Osteoblast (primary cell): ENCODE data around the gene RRP15. TPM values are rescaled to one million over a fixed set of nuclear protein-coding genes. Genes with fewer than 3 reads are reported as not detected.
A peak's percentile ranks its signal among the peaks of the same experiment; 100 is the strongest.

Experiments used
- DNase-seq: peaks from one replicate; pipeline ENCODE4 v3.0.0; 2011; ENCODE audit warnings: low spot score, mixed read lengths; ENCODE audit not compliant: insufficient read length; ENCODE audit errors: missing footprints
- H2AFZ ChIP-seq: 2 replicates; pipeline ENCODE4 v1.6.0; 2011; ENCODE audit warnings: mild to moderate bottlenecking, low read length
- H3K27ac ChIP-seq: 2 replicates; pipeline ENCODE4 v1.5.1; 2011; ENCODE audit warnings: mild to moderate bottlenecking, low read depth, low read length, moderate library complexity
- H3K27me3 ChIP-seq: 2 replicates; pipeline ENCODE4 v1.6.0; 2012; ENCODE audit warnings: mild to moderate bottlenecking, control low read depth, inconsistent platforms, low read length, moderate library complexity; ENCODE audit not compliant: insufficient read depth
- H3K36me3 ChIP-seq: 2 replicates; pipeline ENCODE4 v1.5.1; 2011; ENCODE audit warnings: mild to moderate bottlenecking, low read length, control low read depth, moderate library complexity; ENCODE audit not compliant: insufficient read depth
- H3K4me1 ChIP-seq: 2 replicates; pipeline ENCODE4 v1.5.1; 2011; ENCODE audit warnings: mild to moderate bottlenecking, low read length, control low read depth, moderate library complexity; ENCODE audit not compliant: insufficient read depth
- H3K4me2 ChIP-seq: 2 replicates; pipeline ENCODE4 v1.6.0; 2011; ENCODE audit warnings: mild to moderate bottlenecking, low read length; ENCODE audit not compliant: insufficient read depth
- H3K4me3 ChIP-seq: fragments of 200-600 bp; sonication (generic); 3 replicates; pipeline ENCODE4 v1.5.1; 2012; ENCODE audit warnings: mild to moderate bottlenecking, low read length, inconsistent platforms; ENCODE audit not compliant: insufficient read depth
- H3K79me2 ChIP-seq: 2 replicates; pipeline ENCODE4 v1.6.0; 2012; ENCODE audit warnings: mild to moderate bottlenecking, low read length, control low read depth, inconsistent platforms; ENCODE audit not compliant: insufficient read depth
- H3K9me3 ChIP-seq: 2 replicates; pipeline ENCODE4 v1.5.1; 2011; ENCODE audit warnings: low read depth, low read length, control low read depth
- H4K20me1 ChIP-seq: 2 replicates; pipeline ENCODE4 v1.6.0; 2012; ENCODE audit warnings: mild to moderate bottlenecking, low read length, control low read depth; ENCODE audit not compliant: insufficient read depth
- CTCF ChIP-seq: IDR thresholded peaks from 2 replicates; pipeline ENCODE4 v1.5.1; 2011; ENCODE audit warnings: mild to moderate bottlenecking, low read depth, low read length, moderate library complexity; ENCODE audit errors: extremely low read depth
- total RNA-seq: library from RNA; depleted of rRNA; stranded (reverse); fragments of >200 nt; gene quantifications from 2 replicates; pipeline ENCODE4 v1.2.3, GENCODE V29; 2012

RRP15 gene
- total RNA-seq, 1 donor, result 10.9 TPM

- TF ChIP-seq CTCF, result no peak
- no peaks in the 10 kb centered on the region for H4K20me1 ChIP-seq
- H3K27ac ChIP-seq, result no peak overlapping the region
- no peak overlapping the region for H3K4me2 ChIP-seq
- H2AFZ ChIP-seq, result no peak overlapping the region
- peaks cover 4% of the 10 kb centered on the region for H3K4me1 ChIP-seq
- H3K79me2 ChIP-seq, result peaks cover 59% of the 10 kb centered on the region
- no peaks in the 10 kb centered on the region for H3K27me3 ChIP-seq
- H3K36me3 ChIP-seq, result no peaks in the 10 kb centered on the region
- H3K9me3 ChIP-seq, result no peaks in the 10 kb centered on the region
- H3K4me3 ChIP-seq, result no peak overlapping the region
- no peak for DNase-seq
Observed at GRCh38 chr1:218292515-218292914, 7.4 kb downstream of the RRP15 start.

GRCh38 chr1:218294546-218294945 lies 9.5 kb downstream of the RRP15 start:
- H3K27me3 ChIP-seq, result no peaks in the 10 kb centered on the region
- no peak overlapping the region for H3K4me2 ChIP-seq
- no peak overlapping the region for H3K27ac ChIP-seq
- H3K79me2 ChIP-seq, result peaks cover 44% of the 10 kb centered on the region
- H3K4me3 ChIP-seq, result no peak overlapping the region
- H3K36me3 ChIP-seq, result no peaks in the 10 kb centered on the region
- TF ChIP-seq CTCF, result no peak
- no peaks in the 10 kb centered on the region for H4K20me1 ChIP-seq
- H3K9me3 ChIP-seq, result no peaks in the 10 kb centered on the region
- DNase-seq, result no peak
- H2AFZ ChIP-seq, result no peak overlapping the region
- peaks cover 22% of the 10 kb centered on the region for H3K4me1 ChIP-seq

- Histone ChIP-seq H3K79me2 (peaks cover 37% of the 10 kb centered on the region), H3K9me3 (no peaks in the 10 kb centered on the region), H4K20me1 (no peaks in the 10 kb centered on the region), H3K36me3 (no peaks in the 10 kb centered on the region), H3K4me2 (no peak overlapping the region), H2AFZ (no peak overlapping the region), H3K4me3 (no peak overlapping the region), H3K4me1 (peaks cover 24% of the 10 kb centered on the region), H3K27me3 (no peaks in the 10 kb centered on the region), H3K27ac (no peak overlapping the region)
- no peak for TF ChIP-seq CTCF
- no peak for DNase-seq
Observed at GRCh38 chr1:218296162-218296561, 11.1 kb downstream of the RRP15 start.

- Histone ChIP-seq H3K79me2 (peaks cover 38% of the 10 kb centered on the region), H3K9me3 (no peaks in the 10 kb centered on the region), H3K4me3 (no peak overlapping the region), H3K4me1 (peaks cover 24% of the 10 kb centered on the region), H3K27me3 (no peaks in the 10 kb centered on the region), H3K36me3 (no peaks in the 10 kb centered on the region), H3K4me2 (peak overlapping the region; percentile 37), H2AFZ (no peak overlapping the region), H3K27ac (peak overlapping the region; percentile 71), H4K20me1 (no peaks in the 10 kb centered on the region)
- no peak for TF ChIP-seq CTCF
- no peak for DNase-seq
Observed at GRCh38 chr1:218297461-218297860, 12.4 kb downstream of the RRP15 start.
